ENCODE measurements around the gene CHADL.

Gene CHADL

GRCh38 chr22:41222846-41223507 is 17.8 kb downstream of the CHADL start:
- Mint-ChIP-seq H3K9me3 (no peaks in the 10 kb centered on the region), H3K27ac (no peak overlapping the region), H3K36me3 (peaks cover 3% of the 10 kb centered on the region), H3K4me1 (peaks cover 3% of the 10 kb centered on the region), H3K4me3 (no peak overlapping the region), H3K27me3 (no peaks in the 10 kb centered on the region)

- Mint-ChIP-seq H3K9me3 (no peaks in the 10 kb centered on the region), H3K36me3 (peaks cover 20% of the 10 kb centered on the region), H3K4me3 (peak overlapping the region; percentile 76), H3K27ac (peak overlapping the region; percentile 86), H3K27me3 (no peaks in the 10 kb centered on the region), H3K4me1 (peaks cover 26% of the 10 kb centered on the region)
Measured at GRCh38 chr22:41217553-41218157, 23.1 kb downstream of the CHADL start.

GRCh38 chr22:41216984-41217383 is 23.7 kb downstream of the CHADL start:
- H3K4me1 Mint-ChIP-seq, result peaks cover 26% of the 10 kb centered on the region
- H3K4me3 Mint-ChIP-seq, result no peak overlapping the region
- no peaks in the 10 kb centered on the region for H3K9me3 Mint-ChIP-seq
- H3K27me3 Mint-ChIP-seq, result no peaks in the 10 kb centered on the region
- peaks cover 21% of the 10 kb centered on the region for H3K36me3 Mint-ChIP-seq
- peak overlapping the region; percentile 86 for H3K27ac Mint-ChIP-seq

GRCh38 chr22:41215926-41216325 is 24.8 kb downstream of the CHADL start:
- H3K27me3 Mint-ChIP-seq, result no peaks in the 10 kb centered on the region
- no peak overlapping the region for H3K4me3 Mint-ChIP-seq
- H3K36me3 Mint-ChIP-seq, result peaks cover 19% of the 10 kb centered on the region
- no peaks in the 10 kb centered on the region for H3K9me3 Mint-ChIP-seq
- H3K27ac Mint-ChIP-seq, result no peak overlapping the region
- H3K4me1 Mint-ChIP-seq, result peaks cover 26% of the 10 kb centered on the region

GRCh38 chr22:41215409-41215808 is 25.3 kb downstream of the CHADL start:
- peaks cover 26% of the 10 kb centered on the region for H3K4me1 Mint-ChIP-seq
- no peak overlapping the region for H3K4me3 Mint-ChIP-seq
- H3K27me3 Mint-ChIP-seq, result no peaks in the 10 kb centered on the region
- H3K9me3 Mint-ChIP-seq, result no peaks in the 10 kb centered on the region
- no peak overlapping the region for H3K27ac Mint-ChIP-seq
- peaks cover 21% of the 10 kb centered on the region for H3K36me3 Mint-ChIP-seq

GRCh38 chr22:41206719-41207118 is 34.0 kb downstream of the CHADL start:
- Mint-ChIP-seq H3K4me3 (peak overlapping the region; percentile 71), H3K4me1 (peaks cover 39% of the 10 kb centered on the region), H3K36me3 (peaks cover 5% of the 10 kb centered on the region), H3K27me3 (no peaks in the 10 kb centered on the region), H3K27ac (no peak overlapping the region), H3K9me3 (no peaks in the 10 kb centered on the region)

- Mint-ChIP-seq H3K27me3 (no peaks in the 10 kb centered on the region), H3K4me3 (peak within 1 kb of the TSS; percentile 97), H3K9me3 (no peaks in the 10 kb centered on the region), H3K27ac (peak within 1 kb of the TSS; percentile 97), H3K36me3 (peaks cover 3% of the 10 kb centered on the region), H3K4me1 (peaks cover 39% of the 10 kb centered on the region)
Measured at GRCh38 chr22:41204992-41205900, 35.5 kb downstream of the CHADL start, which contains the start of gene L3MBTL2. Gene L3MBTL2 (plus strand): TSS chr22:41205312. CDS start chr22:41205363, 51 bp downstream.

- H3K9me3 Mint-ChIP-seq, result no peaks in the 10 kb centered on the region
- peaks cover 3% of the 10 kb centered on the region for H3K36me3 Mint-ChIP-seq
- no peak overlapping the region for H3K4me3 Mint-ChIP-seq
- H3K27ac Mint-ChIP-seq, result no peak overlapping the region
- H3K27me3 Mint-ChIP-seq, result no peaks in the 10 kb centered on the region
- peaks cover 32% of the 10 kb centered on the region for H3K4me1 Mint-ChIP-seq
Measured at GRCh38 chr22:41204066-41204465, 36.7 kb downstream of the CHADL start.

- Mint-ChIP-seq H3K27me3 (no peaks in the 10 kb centered on the region), H3K36me3 (peaks cover 1% of the 10 kb centered on the region), H3K4me1 (peaks cover 32% of the 10 kb centered on the region), H3K27ac (no peak overlapping the region), H3K4me3 (no peak overlapping the region), H3K9me3 (no peaks in the 10 kb centered on the region)
Measured at GRCh38 chr22:41203118-41203517, 37.6 kb downstream of the CHADL start.

- Mint-ChIP-seq H3K27ac (no peak overlapping the region), H3K36me3 (peaks cover 1% of the 10 kb centered on the region), H3K27me3 (no peaks in the 10 kb centered on the region), H3K4me1 (peaks cover 24% of the 10 kb centered on the region), H3K4me3 (no peak overlapping the region), H3K9me3 (no peaks in the 10 kb centered on the region)
Measured at GRCh38 chr22:41201141-41201540, 39.6 kb downstream of the CHADL start.

- Mint-ChIP-seq H3K27ac (no peak overlapping the region), H3K4me3 (peak overlapping the region; percentile 86), H3K4me1 (peaks cover 10% of the 10 kb centered on the region), H3K36me3 (no peaks in the 10 kb centered on the region), H3K9me3 (no peaks in the 10 kb centered on the region), H3K27me3 (no peaks in the 10 kb centered on the region)
Measured at GRCh38 chr22:41198027-41198580, 42.6 kb downstream of the CHADL start.

GRCh38 chr22:41197038-41197972 is 43.4 kb downstream of the CHADL start:
- Mint-ChIP-seq H3K27me3 (no peaks in the 10 kb centered on the region), H3K9me3 (no peaks in the 10 kb centered on the region), H3K27ac (no peak overlapping the region), H3K4me1 (peaks cover 10% of the 10 kb centered on the region), H3K36me3 (no peaks in the 10 kb centered on the region), H3K4me3 (peak overlapping the region; percentile 86)

GRCh38 chr22:41193829-41194228 is 46.9 kb downstream of the CHADL start:
- Mint-ChIP-seq H3K36me3 (no peaks in the 10 kb centered on the region), H3K27me3 (no peaks in the 10 kb centered on the region), H3K4me3 (no peak overlapping the region), H3K27ac (no peak overlapping the region), H3K4me1 (peaks cover 10% of the 10 kb centered on the region), H3K9me3 (no peaks in the 10 kb centered on the region)

- Mint-ChIP-seq H3K9me3 (no peaks in the 10 kb centered on the region), H3K4me3 (no peak overlapping the region), H3K4me1 (no peaks in the 10 kb centered on the region), H3K36me3 (no peaks in the 10 kb centered on the region), H3K27me3 (no peaks in the 10 kb centered on the region), H3K27ac (no peak overlapping the region)
Measured at GRCh38 chr22:41191467-41191866, 49.3 kb downstream of the CHADL start.

GRCh38 chr22:41184679-41185078 is 56.1 kb downstream of the CHADL start:
- H3K9me3 Mint-ChIP-seq, result no peaks in the 10 kb centered on the region
- no peaks in the 10 kb centered on the region for H3K36me3 Mint-ChIP-seq
- H3K27ac Mint-ChIP-seq, result no peak overlapping the region
- H3K4me3 Mint-ChIP-seq, result no peak overlapping the region
- H3K27me3 Mint-ChIP-seq, result no peaks in the 10 kb centered on the region
- peaks cover 4% of the 10 kb centered on the region for H3K4me1 Mint-ChIP-seq
